ENCODE measurements around the gene HNRNPL. TPM values are rescaled to one million over a fixed set of nuclear protein-coding genes. Genes with fewer than 3 reads are reported as not detected.
"Not testable (repeated sequence)": the region's sequence is repeated elsewhere in the genome, so short reads cannot be mapped to it uniquely, and the experiment has no call there.

HNRNPL gene
- total RNA-seq, 1 experiment from 2014 or later, result 271 TPM

GRCh38 chr19:38830039-38830733 is 19.6 kb downstream of the HNRNPL start:
- peak; percentile 70 for DNase-seq (ENCODE audit: low read depth)

- DNase-seq (ENCODE audit: low read depth), result not testable (repeated sequence)
Measured at GRCh38 chr19:38829203-38829602, 20.6 kb downstream of the HNRNPL start.

GRCh38 chr19:38826856-38827551 is 22.8 kb downstream of the HNRNPL start:
- DNase-seq (ENCODE audit: low read depth), result peak; percentile 53

GRCh38 chr19:38825936-38826335 is 23.9 kb downstream of the HNRNPL start:
- DNase-seq (ENCODE audit: low read depth), result not testable (repeated sequence)

- DNase-seq (ENCODE audit: low read depth), result not testable (repeated sequence)
Measured at GRCh38 chr19:38821230-38821825, 28.5 kb downstream of the HNRNPL start.

- DNase-seq (ENCODE audit: low read depth), result no peak
Measured at GRCh38 chr19:38819231-38819920, 30.4 kb downstream of the HNRNPL start.

GRCh38 chr19:38817081-38817480 is 32.7 kb downstream of the HNRNPL start:
- no peak for DNase-seq (ENCODE audit: low read depth)

- DNase-seq (ENCODE audit: low read depth), result no peak
Measured at GRCh38 chr19:38816131-38816750, 33.5 kb downstream of the HNRNPL start.

- DNase-seq (ENCODE audit: low read depth), result no peak
Measured at GRCh38 chr19:38815059-38816001, 34.5 kb downstream of the HNRNPL start.

- not testable (repeated sequence) for DNase-seq (ENCODE audit: low read depth)
Measured at GRCh38 chr19:38813932-38814331, 35.9 kb downstream of the HNRNPL start.

- no peak for DNase-seq (ENCODE audit: low read depth)
Measured at GRCh38 chr19:38813323-38813722, 36.5 kb downstream of the HNRNPL start.

- DNase-seq (ENCODE audit: low read depth), result no peak
Measured at GRCh38 chr19:38812841-38813320, 36.9 kb downstream of the HNRNPL start, which contains the start of gene LGALS4. TSS of gene LGALS4 (minus strand) at chr19:38812945. CDS start at chr19:38812886, 59 bp downstream.

- no peak for DNase-seq (ENCODE audit: low read depth)
Measured at GRCh38 chr19:38812009-38812840, 37.6 kb downstream of the HNRNPL start.

- no peak for DNase-seq (ENCODE audit: low read depth)
Measured at GRCh38 chr19:38809592-38810252, 40.1 kb downstream of the HNRNPL start.

- no peak for DNase-seq (ENCODE audit: low read depth)
Measured at GRCh38 chr19:38808741-38809140, 41.0 kb downstream of the HNRNPL start.

- DNase-seq (ENCODE audit: low read depth), result not testable (repeated sequence)
Measured at GRCh38 chr19:38807374-38808098, 42.2 kb downstream of the HNRNPL start.

GRCh38 chr19:38806371-38806770 is 43.4 kb downstream of the HNRNPL start:
- DNase-seq (ENCODE audit: low read depth), result no peak

- no peak for DNase-seq (ENCODE audit: low read depth)
Measured at GRCh38 chr19:38805180-38805579, 44.6 kb downstream of the HNRNPL start.
